Kidney (tissue), 14 donors: ENCODE results near the gene NINJ1. TPM values are rescaled to one million over a fixed set of nuclear protein-coding genes. Genes with fewer than 3 reads are reported as not detected.
A peak's percentile ranks its signal among the peaks of the same experiment; 100 is the strongest.

Experiments
- DNase-seq, 5 donors: peaks; one replicate each; pipeline ENCODE4 v3.0.0-alpha.2; 2013 to 2020
- FAIRE-seq: peaks from 2 replicates; lab custom pipeline; 2012; peaks lifted over from hg19 to GRCh38; lab: Jason Lieb, UNC
- H3K27ac ChIP-seq, 2 donors: one replicate each; pipeline ENCODE4 v1.7.0; 2013; ENCODE audit warnings: low read depth in 2 of 2, low read length in 2 of 2, inconsistent platforms in 1 of 2
- H3K27me3 ChIP-seq: one replicate; pipeline ENCODE4 v1.7.1; 2013; ENCODE audit warnings: low read length, inconsistent platforms; ENCODE audit not compliant: control insufficient read depth, insufficient read depth
- H3K36me3 ChIP-seq, 3 donors: one replicate each; pipeline versions ENCODE4 v1.7.0 to v1.7.1; 2013; ENCODE audit warnings: low read length in 3 of 3, control low read depth in 1 of 3, inconsistent platforms in 1 of 3; ENCODE audit not compliant: insufficient read depth in 3 of 3, control insufficient read depth in 2 of 3
- H3K4me1 ChIP-seq, 3 donors: one replicate each; pipeline versions ENCODE4 v1.7.0 to v1.7.1; 2013; ENCODE audit warnings: low read length in 3 of 3, inconsistent platforms in 1 of 3, low read depth in 1 of 3; ENCODE audit not compliant: control insufficient read depth in 2 of 3, insufficient read depth in 2 of 3
- H3K4me3 ChIP-seq, 3 donors: one replicate each; pipeline versions ENCODE4 v1.7.0 to v1.8.1; 2013; ENCODE audit warnings: low read length in 3 of 3, control low read depth in 1 of 3, inconsistent platforms in 1 of 3
- H3K9ac ChIP-seq, 3 donors: one replicate each; pipeline versions ENCODE4 v1.7.0 to v1.7.1; 2013; ENCODE audit warnings: low read length in 3 of 3, control low read depth in 1 of 3, inconsistent platforms in 1 of 3
- H3K9me3 ChIP-seq, 3 donors: one replicate each; pipeline versions ENCODE4 v1.7.0 to v1.7.1; 2013; ENCODE audit warnings: low read length in 3 of 3, control low read depth in 1 of 3, inconsistent platforms in 1 of 3; ENCODE audit not compliant: control insufficient read depth in 2 of 3, insufficient read depth in 1 of 3
- CTCF ChIP-seq: IDR thresholded peaks from 3 replicates; pipeline ENCODE4 v1.5.1; 2012; ENCODE audit warnings: mild to moderate bottlenecking, moderate library complexity, borderline replicate concordance; ENCODE audit not compliant: insufficient read depth; ENCODE audit errors: extremely low read depth
- intact Hi-C: fragments of 100-400 bp; cut with DNase I; formaldehyde crosslinking; loops from one replicate; pipeline ENCODE4 v1.11.1; 2022
- polyA plus RNA-seq: library from polyadenylated mRNA; stranded (reverse); fragments of 350-450 nt; fragmentation: Illumina TruSeq; extraction: RNeasy Lipid Tissue Mini Kit (QIAGEN cat#74804); gene quantifications from one replicate; pipeline ENCODE4 v1.2.3, GENCODE V29; 2014; ENCODE audit warnings: low read depth, low replicate concordance; ENCODE audit not compliant: insufficient read depth
- total RNA-seq: library from RNA; stranded (reverse); fragmentation: NEBNext Ultra II Directional; extraction: Animal tissue kit (Norgen Biotek cat#: 25700); gene quantifications from one replicate; pipeline ENCODE4 v1.2.1, GENCODE V29; 2021
- donor health status: control.
- donor health status: control.
- donor health status: control.
- donor health status: control.
- donor health status: control.
- donor health status: DM: yes; HTN: yes; CAD: no.
- donor health status: Normal renal cell carcinoma (clear cell type).

NINJ1 gene
- total and polyA plus RNA-seq, 2 donors from 2014 or later, result 56.3 to 149 TPM

- H3K9ac ChIP-seq, result no peak overlapping the region
- no peak overlapping the region for H3K4me3 ChIP-seq
- peaks cover 0 to 12% (median 0%) of the 10 kb centered on the region in 3 donors for H3K4me1 ChIP-seq
- no peaks in the 10 kb centered on the region for H3K9me3 ChIP-seq
- no peaks in the 10 kb centered on the region for H3K27me3 ChIP-seq
- DNase-seq (no peak), FAIRE-seq (no peak)
- no peak overlapping the region for H3K27ac ChIP-seq
- H3K36me3 ChIP-seq, result no peaks in the 10 kb centered on the region
- intact Hi-C loops, result no loop called here
- no peak for TF ChIP-seq CTCF
Observed at GRCh38 chr9:93138171-93138764, 4.2 kb upstream of the NINJ1 start.

DNA sequence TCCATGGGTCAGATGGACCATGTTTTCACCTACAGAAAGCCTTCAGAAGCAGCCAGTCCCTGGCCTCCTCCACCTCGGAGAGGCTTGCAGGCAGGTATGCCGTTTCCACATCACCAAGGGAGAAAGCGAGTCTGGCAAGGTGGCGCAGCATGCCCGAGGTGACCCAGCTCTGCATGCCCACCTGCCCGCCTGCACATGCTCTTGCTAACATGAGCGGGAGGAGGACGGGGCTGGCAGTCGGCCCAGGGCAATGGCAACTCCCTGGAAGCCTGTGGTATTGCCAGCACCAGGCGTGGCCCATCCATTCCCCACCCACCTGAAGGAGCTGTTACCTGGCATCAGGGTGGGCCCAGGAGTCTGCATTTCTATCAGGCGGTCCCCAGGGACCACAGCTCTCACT, 3.3 kb upstream of the NINJ1 start:
- no peak overlapping the region for H3K9ac ChIP-seq
- H3K4me3 ChIP-seq, result no peak overlapping the region
- no peaks in the 10 kb centered on the region for H3K36me3 ChIP-seq
- intact Hi-C loops, result no loop called here
- H3K9me3 ChIP-seq, result no peaks in the 10 kb centered on the region
- H3K27ac ChIP-seq, result no peak overlapping the region
- TF ChIP-seq CTCF, result no peak
- FAIRE-seq, result no peak
- no peaks in the 10 kb centered on the region for H3K27me3 ChIP-seq
- peak in 1 of 5 donors; percentile 42 for DNase-seq
- H3K4me1 ChIP-seq, result peaks cover 0 to 20% (median 5%) of the 10 kb centered on the region in 3 donors

DNA sequence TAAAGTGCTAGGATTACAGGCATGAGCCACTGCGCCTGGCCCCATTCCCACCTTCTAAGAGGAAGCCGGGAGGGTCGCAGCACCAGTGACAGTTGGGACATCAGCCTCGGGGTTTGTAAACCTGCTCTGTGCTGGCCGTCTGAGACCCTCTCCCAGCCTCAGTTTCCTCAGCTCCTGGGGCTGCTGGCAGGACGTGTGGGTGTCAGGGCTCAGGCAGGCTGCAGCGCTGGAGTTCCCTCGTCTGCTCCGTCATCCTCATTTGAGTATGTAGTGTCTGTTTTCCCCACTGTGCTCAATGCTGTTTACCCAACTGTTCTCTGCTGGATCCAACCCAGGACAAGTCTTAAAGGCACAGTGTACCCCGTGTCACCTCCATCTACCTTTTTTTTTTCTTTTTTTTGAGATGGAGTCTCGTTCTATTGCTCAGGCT, 2.0 kb upstream of the NINJ1 start:
- peak in 2 of 5 donors; percentile 31 to 38 for DNase-seq
- no peak overlapping the region for H3K4me3 ChIP-seq

More for the DNA sequence above, 2.0 kb upstream of the NINJ1 start:
- no peak for FAIRE-seq
- intact Hi-C loops, result no loop called here
- Histone ChIP-seq H3K27ac (no peak overlapping the region), H3K4me1 (peaks cover 0 to 33% (median 19%) of the 10 kb centered on the region in 3 donors), H3K9ac (no peak overlapping the region), H3K36me3 (no peaks in the 10 kb centered on the region), H3K9me3 (no peaks in the 10 kb centered on the region), H3K27me3 (no peaks in the 10 kb centered on the region)
- no peak for TF ChIP-seq CTCF
